Inflammatory macrophage treated with lipopolysaccharide for 1 hour (primary cell): ENCODE data around the gene TRAF6.
A peak's percentile ranks its signal among the peaks of the same experiment; 100 is the strongest.
"Not testable (repeated sequence)": the region's sequence is repeated elsewhere in the genome, so short reads cannot be mapped to it uniquely, and the experiment has no call there.

ENCODE experiments used
- DNase-seq, 2 donors: peaks; one replicate each; pipeline ENCODE4 v3.0.0-alpha.2; 2020 to 2022

TRAF6 gene

GRCh38 chr11:36509694-36510593 is at the start of gene TRAF6:
TRAF6 (minus strand) TSS chr11:36510272; CDS start chr11:36501515, 8,757 bp downstream.
- DNase-seq: peak; percentile 76 to 94

GRCh38 chr11:36558571-36559413 is 48.7 kb upstream of the TRAF6 start:
- DNase-seq: no peak

GRCh38 chr11:36557991-36558390 is 47.9 kb upstream of the TRAF6 start:
- DNase-seq: no peak

GRCh38 chr11:36557390-36557789 is 47.3 kb upstream of the TRAF6 start:
- not testable (repeated sequence) for DNase-seq

- no peak for DNase-seq
Measured at GRCh38 chr11:36550385-36551115, 40.5 kb upstream of the TRAF6 start.

- peak; percentile 67 to 69 for DNase-seq
Measured at GRCh38 chr11:36540998-36541397, 30.9 kb upstream of the TRAF6 start.

GRCh38 chr11:36534276-36534840 is 24.3 kb upstream of the TRAF6 start:
- peak; percentile 11 to 15 for DNase-seq

GRCh38 chr11:36532941-36533601 is 23.0 kb upstream of the TRAF6 start:
- DNase-seq: peak; percentile 49 to 57

GRCh38 chr11:36530840-36531239 is 20.8 kb upstream of the TRAF6 start:
- no peak for DNase-seq

- no peak for DNase-seq
Measured at GRCh38 chr11:36513965-36514364, 3.9 kb upstream of the TRAF6 start.

GRCh38 chr11:36512016-36512415 is 1.9 kb upstream of the TRAF6 start:
- no peak for DNase-seq

- DNase-seq: not testable (repeated sequence)
Measured at GRCh38 chr11:36511062-36511461, 990 bp upstream of the TRAF6 start.

GRCh38 chr11:36510594-36510942 is 496 bp upstream of the TRAF6 start:
- no peak for DNase-seq

GRCh38 chr11:36509201-36509639 is 852 bp downstream of the TRAF6 start:
- DNase-seq: peak; percentile 53 to 67

GRCh38 chr11:36508743-36509142 is 1.3 kb downstream of the TRAF6 start:
- no peak for DNase-seq

- DNase-seq: no peak
Measured at GRCh38 chr11:36507824-36508489, 2.1 kb downstream of the TRAF6 start.

- DNase-seq: no peak
Measured at GRCh38 chr11:36501236-36501635, 8.8 kb downstream of the TRAF6 start.

- DNase-seq: peak; percentile 44 to 65
Measured at GRCh38 chr11:36500315-36500721, 9.8 kb downstream of the TRAF6 start.

- DNase-seq: no peak
Measured at GRCh38 chr11:36499315-36499714, 10.8 kb downstream of the TRAF6 start.

GRCh38 chr11:36498721-36499120 is 11.4 kb downstream of the TRAF6 start:
- DNase-seq: no peak

GRCh38 chr11:36493332-36493731 is 16.7 kb downstream of the TRAF6 start:
- DNase-seq: no peak
